Liver (tissue), 3 donors: ENCODE measurements around the gene FYB2.

Experiments
- ATF3 ChIP-seq: IDR thresholded peaks from 2 replicates; pipeline ENCODE4 v1.6.1; 2016; ENCODE audit warnings: antibody characterized with exemption
- CTCF ChIP-seq: fragments of 150-350 bp; IDR thresholded peaks from 2 replicates; pipeline ENCODE4 v1.5.1; 2017; ENCODE audit warnings: improper control_type of control experiment, low read depth, low read length; ENCODE audit not compliant: missing input control
- EGR1 ChIP-seq, 2 donors: IDR thresholded peaks; 2 replicates each; pipeline ENCODE4 v1.6.1; 2016 to 2018; ENCODE audit warnings: antibody characterized with exemption in 2 of 2, low read depth in 2 of 2
- GABPA ChIP-seq, 2 donors: IDR thresholded peaks in 1 of 2; conservative IDR thresholded peaks in 1 of 2; 2 replicates each; pipeline ENCODE4 v1.6.1; 2016; ENCODE audit warnings: antibody characterized with exemption in 2 of 2, mild to moderate bottlenecking in 1 of 2, moderate library complexity in 1 of 2
- HNF4A ChIP-seq, 2 donors: conservative IDR thresholded peaks; 2 replicates each; pipeline ENCODE4 v1.6.1; 2016; ENCODE audit warnings: antibody characterized with exemption in 2 of 2, mild to moderate bottlenecking in 2 of 2
- JUND ChIP-seq, 2 donors: IDR thresholded peaks; 2 replicates each; pipeline ENCODE4 v1.6.1; 2016; ENCODE audit warnings: antibody characterized with exemption in 2 of 2
- NR2F2 ChIP-seq: IDR thresholded peaks from 2 replicates; pipeline ENCODE4 v1.6.1; 2016; ENCODE audit warnings: antibody characterized with exemption
- REST ChIP-seq: IDR thresholded peaks from 2 replicates; pipeline ENCODE4 v1.6.1; 2016; ENCODE audit warnings: antibody characterized with exemption, mild to moderate bottlenecking
- RXRA ChIP-seq, 2 donors: IDR thresholded peaks; 2 replicates each; pipeline ENCODE4 v1.6.1; 2017 to 2018; ENCODE audit warnings: antibody characterized with exemption in 2 of 2, mild to moderate bottlenecking in 1 of 2
- SP1 ChIP-seq: IDR thresholded peaks from 2 replicates; pipeline ENCODE4 v1.6.1; 2018; ENCODE audit warnings: antibody characterized with exemption, mild to moderate bottlenecking
- TAF1 ChIP-seq: conservative IDR thresholded peaks from 2 replicates; pipeline ENCODE4 v1.6.1; 2016; ENCODE audit warnings: antibody characterized with exemption, mild to moderate bottlenecking
- YY1 ChIP-seq: IDR thresholded peaks from 2 replicates; pipeline ENCODE4 v1.6.1; 2016; ENCODE audit warnings: antibody characterized with exemption, mild to moderate bottlenecking
- TF ChIP-seq, protein P1 (sequence below): IDR thresholded peaks from 2 replicates; pipeline ENCODE4 v1.6.1; 2016; ENCODE audit warnings: antibody characterized with exemption
- donor health status: healthy.
- donor health status: healthy.

- no peak for TF ChIP-seq CTCF
- no peak for TF ChIP-seq JUND (IDR thresholded peaks at IDR 0.05)
- TF ChIP-seq TAF1 = no peak
- TF ChIP-seq NR2F2 = no peak
- TF ChIP-seq REST = no peak
- TF ChIP-seq, protein P1, sequence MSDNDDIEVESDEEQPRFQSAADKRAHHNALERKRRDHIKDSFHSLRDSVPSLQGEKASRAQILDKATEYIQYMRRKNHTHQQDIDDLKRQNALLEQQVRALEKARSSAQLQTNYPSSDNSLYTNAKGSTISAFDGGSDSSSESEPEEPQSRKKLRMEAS = no peak
- no peak for TF ChIP-seq SP1
- TF ChIP-seq RXRA (IDR thresholded peaks at IDR 0.05) = no peak
- TF ChIP-seq EGR1 (IDR thresholded peaks at IDR 0.05; ENCODE audit: low read depth in 2 of 2) = no peak
- no peak for TF ChIP-seq YY1
- TF ChIP-seq ATF3 = no peak
- no peak for TF ChIP-seq HNF4A (conservative IDR thresholded peaks at IDR 0.05)
- no peak for TF ChIP-seq GABPA (IDR thresholded peaks at IDR 0.05 in 1 of 2, conservative IDR thresholded peaks at IDR 0.05 in 1 of 2)
Measured at GRCh38 chr1:56672579-56672978, 146.6 kb downstream of the FYB2 start.
